Heart left ventricle (tissue), 13 donors: ENCODE measurements around the gene ANKH.

Source experiments
- POLR2A ChIP-seq, 2 donors: fragments of 450-650 bp; IDR thresholded peaks; one replicate each; pipeline ENCODE4 v1.6.1; 2017; ENCODE audit warnings: antibody characterized with exemption in 2 of 2, mild to moderate bottlenecking in 2 of 2, moderate library complexity in 2 of 2
- TF ChIP-seq, protein P1 (sequence below), 12 donors: fragments of 200-600 bp; sonication (generic) in 4 of 12; IDR thresholded peaks; one replicate each; pipeline versions ENCODE4 v1.5.0 to v1.8.0; 2018 to 2022; ENCODE audit warnings: antibody characterized with exemption in 12 of 12, mild to moderate bottlenecking in 5 of 12
- donor health status: ischemic (EF 13 %, LVEDD 7.1; RV severe dilation, severe dysfunction).
- donor health status: DM: no; HTN: yes; CAD: no.
- donor health status: DM: no; HTN: no; CAD: no.
- donor health status: ischemic (EF 25% LVEDD 6.9; RV normal size, moderate dysfunction).
- donor health status: ischemic (EF 25% LVEDD 5.7; RV mildly dilated, moderate dysfunction).
- donor health status: ischemic (EF 35%, LVEDD 5.7; RV mildly dilated, moderate dysfunction).
- donor health status: nonischemic (EF 11% LVEDD 7.7; RV severe dilation, severe dysfunction).
- donor health status: DM: yes; HTN: yes; CAD: no.
- donor health status: PGD.
- donor health status: ischemic (EF 29% LVEDD 5.4; RV normal size, mild dysfunction).
- donor health status: nonischemic (EF 23%, LVEDD 6.1; RV moderate dilation, normal function).

- TF ChIP-seq, protein P1, sequence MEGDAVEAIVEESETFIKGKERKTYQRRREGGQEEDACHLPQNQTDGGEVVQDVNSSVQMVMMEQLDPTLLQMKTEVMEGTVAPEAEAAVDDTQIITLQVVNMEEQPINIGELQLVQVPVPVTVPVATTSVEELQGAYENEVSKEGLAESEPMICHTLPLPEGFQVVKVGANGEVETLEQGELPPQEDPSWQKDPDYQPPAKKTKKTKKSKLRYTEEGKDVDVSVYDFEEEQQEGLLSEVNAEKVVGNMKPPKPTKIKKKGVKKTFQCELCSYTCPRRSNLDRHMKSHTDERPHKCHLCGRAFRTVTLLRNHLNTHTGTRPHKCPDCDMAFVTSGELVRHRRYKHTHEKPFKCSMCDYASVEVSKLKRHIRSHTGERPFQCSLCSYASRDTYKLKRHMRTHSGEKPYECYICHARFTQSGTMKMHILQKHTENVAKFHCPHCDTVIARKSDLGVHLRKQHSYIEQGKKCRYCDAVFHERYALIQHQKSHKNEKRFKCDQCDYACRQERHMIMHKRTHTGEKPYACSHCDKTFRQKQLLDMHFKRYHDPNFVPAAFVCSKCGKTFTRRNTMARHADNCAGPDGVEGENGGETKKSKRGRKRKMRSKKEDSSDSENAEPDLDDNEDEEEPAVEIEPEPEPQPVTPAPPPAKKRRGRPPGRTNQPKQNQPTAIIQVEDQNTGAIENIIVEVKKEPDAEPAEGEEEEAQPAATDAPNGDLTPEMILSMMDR (IDR thresholded peaks at IDR 0.05) = no peak
- no peak for TF ChIP-seq POLR2A (IDR thresholded peaks at IDR 0.05)
Measured at GRCh38 chr5:14906628-14907027, 35.0 kb upstream of the ANKH start.
